IMR-90 (cell line): Measurements from ENCODE around the gene SIX5.
"Not testable (repeated sequence)": the region's sequence is repeated elsewhere in the genome, so short reads cannot be mapped to it uniquely, and the experiment has no call there.

ENCODE experiments used
- FOS ChIP-seq: fragments of 150-350 bp; IDR thresholded peaks from 2 replicates; pipeline ENCODE4 v1.6.1; 2016; ENCODE audit warnings: low read depth, low read length
- NFE2L2 ChIP-seq: fragments of 150-350 bp; IDR thresholded peaks from 2 replicates; pipeline ENCODE4 v1.6.1; 2016; ENCODE audit warnings: low read depth, mild to moderate bottlenecking, low read length
- RAD21 ChIP-seq: IDR thresholded peaks from 2 replicates; pipeline ENCODE4 v1.6.1; 2012; ENCODE audit warnings: low read length, improper control_type of control experiment
- RFX5 ChIP-seq: IDR thresholded peaks from 2 replicates; pipeline ENCODE4 v1.8.0; 2012; ENCODE audit warnings: low read depth, mild to moderate bottlenecking, low read length, moderate library complexity
- TF ChIP-seq, protein P1 (sequence below): conservative IDR thresholded peaks from 2 replicates; pipeline ENCODE4 v1.5.1; 2012; ENCODE audit warnings: mild to moderate bottlenecking, low read depth, low read length, improper control_type of control experiment
- TF ChIP-seq, protein P2 (sequence below): fragments of 150-350 bp; IDR thresholded peaks from 2 replicates; pipeline ENCODE4 v1.6.1; 2017; ENCODE audit warnings: mild to moderate bottlenecking, antibody characterized with exemption, low read length, low read depth

DNA sequence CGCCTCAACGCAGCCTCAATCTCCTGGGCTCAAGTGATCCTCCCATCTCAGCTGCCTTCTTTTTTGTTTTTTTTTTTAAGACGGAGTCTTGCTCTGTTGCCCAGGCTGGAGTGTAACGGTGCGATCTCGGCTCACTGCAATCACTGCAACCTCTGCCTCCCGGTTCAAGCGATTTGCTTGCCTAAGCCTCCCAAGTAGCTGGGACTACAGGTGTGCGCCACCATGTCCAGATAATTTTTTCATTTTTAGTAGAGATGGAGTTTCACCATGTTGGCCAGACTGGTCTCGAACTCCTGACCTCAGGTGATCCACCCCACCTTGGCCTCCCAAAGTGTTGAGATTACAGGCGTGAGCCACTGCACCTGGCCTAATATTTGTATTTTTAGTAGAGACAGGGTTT is 49.0 kb downstream of the SIX5 start:
- TF ChIP-seq, protein P1, sequence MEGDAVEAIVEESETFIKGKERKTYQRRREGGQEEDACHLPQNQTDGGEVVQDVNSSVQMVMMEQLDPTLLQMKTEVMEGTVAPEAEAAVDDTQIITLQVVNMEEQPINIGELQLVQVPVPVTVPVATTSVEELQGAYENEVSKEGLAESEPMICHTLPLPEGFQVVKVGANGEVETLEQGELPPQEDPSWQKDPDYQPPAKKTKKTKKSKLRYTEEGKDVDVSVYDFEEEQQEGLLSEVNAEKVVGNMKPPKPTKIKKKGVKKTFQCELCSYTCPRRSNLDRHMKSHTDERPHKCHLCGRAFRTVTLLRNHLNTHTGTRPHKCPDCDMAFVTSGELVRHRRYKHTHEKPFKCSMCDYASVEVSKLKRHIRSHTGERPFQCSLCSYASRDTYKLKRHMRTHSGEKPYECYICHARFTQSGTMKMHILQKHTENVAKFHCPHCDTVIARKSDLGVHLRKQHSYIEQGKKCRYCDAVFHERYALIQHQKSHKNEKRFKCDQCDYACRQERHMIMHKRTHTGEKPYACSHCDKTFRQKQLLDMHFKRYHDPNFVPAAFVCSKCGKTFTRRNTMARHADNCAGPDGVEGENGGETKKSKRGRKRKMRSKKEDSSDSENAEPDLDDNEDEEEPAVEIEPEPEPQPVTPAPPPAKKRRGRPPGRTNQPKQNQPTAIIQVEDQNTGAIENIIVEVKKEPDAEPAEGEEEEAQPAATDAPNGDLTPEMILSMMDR, result not testable (repeated sequence)
- not testable (repeated sequence) for TF ChIP-seq NFE2L2, RAD21, RFX5, FOS
- TF ChIP-seq, protein P2, sequence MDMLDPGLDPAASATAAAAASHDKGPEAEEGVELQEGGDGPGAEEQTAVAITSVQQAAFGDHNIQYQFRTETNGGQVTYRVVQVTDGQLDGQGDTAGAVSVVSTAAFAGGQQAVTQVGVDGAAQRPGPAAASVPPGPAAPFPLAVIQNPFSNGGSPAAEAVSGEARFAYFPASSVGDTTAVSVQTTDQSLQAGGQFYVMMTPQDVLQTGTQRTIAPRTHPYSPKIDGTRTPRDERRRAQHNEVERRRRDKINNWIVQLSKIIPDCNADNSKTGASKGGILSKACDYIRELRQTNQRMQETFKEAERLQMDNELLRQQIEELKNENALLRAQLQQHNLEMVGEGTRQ, result not testable (repeated sequence)
